Measurements from ENCODE around the gene CPNE4.
"Not testable (repeated sequence)": the region's sequence is repeated elsewhere in the genome, so short reads cannot be mapped to it uniquely, and the experiment has no call there.

CPNE4 gene

DNA sequence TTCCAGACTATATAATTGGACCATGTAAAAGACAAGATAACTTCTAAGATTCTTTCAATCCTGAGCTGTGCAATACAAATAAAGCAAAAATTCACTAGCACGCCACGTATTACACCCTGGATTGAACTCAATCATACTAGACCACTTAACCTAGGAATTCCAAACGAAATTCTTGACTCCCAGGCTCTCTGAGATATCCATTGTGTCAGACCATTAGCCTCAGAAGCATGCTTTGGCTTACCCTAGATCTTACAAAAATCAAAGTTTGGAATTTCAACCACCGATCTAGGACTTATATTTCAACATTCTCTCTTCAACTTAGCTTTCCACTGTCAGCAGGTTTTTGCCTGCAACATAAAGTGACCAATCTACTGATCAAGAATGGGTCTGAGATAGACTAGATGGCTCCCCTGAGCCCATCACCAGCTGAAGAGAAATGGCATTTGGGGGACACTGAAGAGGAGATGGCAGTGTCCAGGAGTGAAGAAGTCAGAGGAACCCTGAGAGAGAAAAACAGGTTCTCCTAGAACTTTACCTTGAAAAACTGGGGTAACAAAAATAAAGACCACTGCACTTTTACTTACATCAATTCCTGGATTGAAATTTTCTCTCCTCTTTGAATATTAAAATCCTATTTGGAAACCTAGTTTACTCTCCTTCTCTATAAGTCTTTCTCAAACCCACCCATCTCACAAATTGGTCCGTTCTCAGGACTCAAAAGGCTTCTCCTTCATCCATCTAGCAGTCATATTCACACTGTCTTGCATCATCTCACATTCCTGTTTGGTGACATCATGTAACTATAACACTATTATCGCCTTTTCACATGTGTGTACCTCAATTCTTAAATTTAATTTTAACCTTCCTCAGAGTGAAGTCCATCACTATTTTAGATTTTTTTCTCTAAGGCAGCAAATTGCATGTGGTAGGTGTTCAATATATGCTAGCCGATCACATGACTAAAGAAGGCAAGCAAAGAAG, 18.5 kb downstream of the CPNE4 start:
- no peak for DNase-seq

GRCh38 chr3:132014105-132014504, 20.7 kb downstream of the CPNE4 start:
- DNase-seq: no peak

GRCh38 chr3:132009241-132009640, 25.6 kb downstream of the CPNE4 start:
- no peak for DNase-seq

GRCh38 chr3:132008837-132009236, 26.0 kb downstream of the CPNE4 start:
- no peak for DNase-seq

DNA sequence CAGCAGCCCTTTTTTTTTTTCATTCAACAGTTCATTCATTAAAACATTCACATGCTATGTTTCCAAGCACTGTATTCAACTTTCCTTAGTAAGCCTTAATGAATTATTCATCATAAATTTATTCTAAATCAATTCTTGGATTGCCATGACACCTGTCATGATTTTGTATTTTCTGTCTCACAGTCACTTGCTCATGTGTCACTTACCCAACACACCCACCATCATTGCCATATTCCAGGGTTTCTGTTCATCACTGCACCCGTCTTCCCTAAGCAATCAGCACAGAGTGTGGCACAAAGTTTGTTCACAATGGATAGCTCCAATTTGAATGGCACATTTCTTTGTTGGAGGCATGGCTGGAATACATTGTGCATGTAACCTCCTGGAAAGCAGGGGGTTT, 27.2 kb downstream of the CPNE4 start:
- DNase-seq: no peak

- DNase-seq: no peak
Observed at GRCh38 chr3:132006605-132007204, 28.1 kb downstream of the CPNE4 start.

GRCh38 chr3:132004571-132004970, 30.2 kb downstream of the CPNE4 start:
- DNase-seq: no peak

- no peak for DNase-seq
Observed at GRCh38 chr3:132003685-132004084, 31.1 kb downstream of the CPNE4 start.

DNA sequence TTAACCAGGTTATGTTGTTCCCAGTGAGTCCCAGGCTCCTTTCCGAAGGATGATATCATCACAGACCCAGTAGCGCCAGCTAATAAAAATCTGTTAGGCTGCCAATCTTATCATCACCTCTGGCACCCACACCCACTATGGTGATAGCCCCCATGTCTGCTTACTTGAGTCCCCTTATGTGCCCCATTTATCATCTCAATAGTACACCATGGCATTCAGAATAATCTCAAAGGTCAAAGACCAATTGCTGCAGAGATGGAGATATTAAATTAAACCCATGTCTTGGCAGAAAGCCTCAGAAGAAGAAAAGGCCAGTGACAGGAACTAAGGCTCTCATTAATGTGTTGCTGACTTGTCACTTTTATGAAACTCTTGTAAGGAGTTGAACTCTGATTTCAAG, 32.8 kb downstream of the CPNE4 start:
- DNase-seq: no peak

- DNase-seq: no peak
Observed at GRCh38 chr3:132001036-132001435, 33.8 kb downstream of the CPNE4 start.

GRCh38 chr3:131998027-131998426, 36.8 kb downstream of the CPNE4 start:
- DNase-seq: no peak

GRCh38 chr3:131995891-131996290, 38.9 kb downstream of the CPNE4 start:
- no peak for DNase-seq

DNA sequence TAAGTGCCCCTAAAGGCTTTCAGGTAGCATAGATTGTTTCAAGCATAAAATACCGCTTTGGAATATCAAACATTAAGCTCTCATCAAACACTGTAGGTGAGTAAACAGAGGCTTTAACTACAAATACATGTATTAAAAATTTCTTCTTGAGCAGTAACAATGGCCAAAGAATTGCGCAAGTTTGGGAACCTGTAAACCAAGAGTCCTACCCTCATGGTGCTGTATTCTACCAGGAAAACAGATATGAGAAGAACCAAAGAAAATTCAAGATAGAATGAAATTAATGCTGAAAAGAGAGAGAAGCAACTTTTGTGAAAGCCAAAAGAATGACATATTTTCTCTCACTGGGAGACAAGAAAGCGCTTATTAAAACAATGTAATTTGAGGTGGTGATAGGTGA, 45.5 kb downstream of the CPNE4 start:
- no peak for DNase-seq

GRCh38 chr3:131988209-131988608, 46.6 kb downstream of the CPNE4 start:
- no peak for DNase-seq

DNA sequence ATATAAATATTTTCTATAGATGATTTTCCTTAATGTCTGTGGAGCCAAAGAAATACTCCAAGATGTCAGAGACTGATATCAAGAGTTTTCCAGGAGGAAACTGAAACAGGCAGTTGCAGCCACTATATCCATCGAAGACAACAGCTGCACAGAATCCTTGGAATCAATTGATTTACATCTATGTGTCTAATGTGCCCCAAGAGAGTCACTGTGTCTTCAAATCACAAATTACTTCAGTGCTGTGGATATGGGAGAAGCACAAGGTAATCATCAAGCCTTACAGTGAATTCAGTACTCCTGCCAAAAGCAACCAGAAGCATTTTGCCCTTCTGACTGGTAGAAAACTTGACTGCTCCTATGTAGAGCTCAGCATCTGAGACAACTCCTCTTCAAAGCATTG, 51.1 kb downstream of the CPNE4 start:
- no peak for DNase-seq

DNA sequence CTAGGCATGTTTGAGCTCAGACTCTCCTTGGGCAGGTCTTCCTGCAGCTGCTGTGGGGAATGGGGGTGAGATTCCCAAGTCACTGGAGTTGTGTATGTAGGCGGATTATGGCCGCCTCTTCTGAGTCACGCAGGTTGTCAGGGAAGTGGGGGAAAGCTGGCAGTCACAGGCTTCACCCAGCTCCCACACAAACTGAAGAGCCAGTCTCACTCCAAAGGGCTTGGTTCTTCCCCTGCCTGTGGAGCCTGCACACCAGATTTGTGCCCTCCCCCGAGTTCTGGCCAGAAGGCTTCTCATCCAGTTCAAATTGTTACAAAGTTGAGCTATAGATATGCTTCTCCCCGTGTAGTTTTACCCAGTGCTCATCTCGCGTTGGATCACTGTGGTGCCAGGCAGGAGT, 53.5 kb downstream of the CPNE4 start:
- no peak for DNase-seq

- no peak for DNase-seq
Observed at GRCh38 chr3:131976448-131976847, 58.4 kb downstream of the CPNE4 start.

GRCh38 chr3:131975047-131975446, 59.8 kb downstream of the CPNE4 start:
- DNase-seq: no peak

GRCh38 chr3:131973731-131974130, 61.1 kb downstream of the CPNE4 start:
- no peak for DNase-seq

DNA sequence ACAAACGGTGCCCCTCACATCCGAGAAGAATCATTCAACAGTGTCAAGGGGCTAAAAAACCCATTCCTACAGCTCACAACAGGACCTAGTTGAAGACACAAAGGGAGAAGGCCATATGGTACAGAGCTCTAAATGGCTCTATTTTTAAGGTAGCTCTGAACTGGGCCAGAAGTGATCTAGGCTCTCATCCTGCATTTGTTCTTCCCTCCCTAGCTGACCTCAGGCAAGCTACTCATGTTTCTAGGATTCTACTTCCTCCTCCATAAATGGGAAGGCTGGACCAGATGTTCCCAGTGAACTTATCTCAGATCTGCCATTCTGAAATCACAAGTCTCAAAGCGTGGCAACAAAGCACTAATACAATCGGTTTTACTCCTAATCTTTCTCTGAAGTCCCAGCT, 62.3 kb downstream of the CPNE4 start:
- no peak for DNase-seq

GRCh38 chr3:131972091-131972490, 62.7 kb downstream of the CPNE4 start:
- DNase-seq: no peak

GRCh38 chr3:131963442-131963841, 71.4 kb downstream of the CPNE4 start:
- not testable (repeated sequence) for DNase-seq

DNA sequence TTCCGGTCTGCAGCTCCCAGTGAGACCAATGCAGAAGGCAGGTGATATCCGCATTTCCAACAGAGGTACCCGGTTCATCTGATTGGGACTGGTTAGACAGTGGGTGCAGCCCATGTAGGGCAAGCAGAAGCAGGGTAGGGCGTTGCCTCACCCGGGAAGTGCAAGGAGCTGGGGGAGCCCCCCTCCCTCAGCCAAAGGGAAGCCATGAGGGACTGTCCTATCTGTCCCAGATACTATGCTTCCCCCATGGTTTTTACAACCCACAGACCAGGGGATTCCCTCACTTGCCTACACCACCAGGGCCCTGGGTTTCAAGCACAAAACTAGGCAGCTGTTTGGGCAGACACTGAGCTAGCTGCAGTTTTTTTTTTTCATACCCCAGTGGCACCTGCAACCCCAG, 71.8 kb downstream of the CPNE4 start:
- no peak for DNase-seq

DNA sequence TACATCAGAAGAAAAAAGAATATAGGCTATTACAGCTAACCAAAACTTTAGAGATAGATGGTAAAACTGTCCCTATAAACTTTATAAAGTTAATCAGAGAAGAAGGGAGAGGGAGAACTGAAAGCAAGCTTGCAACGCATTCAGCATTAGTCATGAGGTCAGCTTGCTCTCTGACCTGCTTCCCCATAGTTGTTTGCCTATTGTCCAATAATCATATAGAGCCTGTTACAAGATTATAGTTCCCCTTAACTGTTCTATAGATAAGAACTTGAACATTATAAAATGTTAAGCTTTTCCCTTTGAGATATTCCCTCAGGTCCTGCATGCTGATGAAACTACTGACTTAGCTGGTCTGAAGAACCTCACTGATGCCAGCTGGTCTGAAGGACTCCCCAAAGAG, 74.5 kb downstream of the CPNE4 start:
- no peak for DNase-seq
